GM23338 (cell line): ENCODE results near the gene OR51V1. TPM values are rescaled to one million over a fixed set of nuclear protein-coding genes. Genes with fewer than 3 reads are reported as not detected.

Experiments
- ATAC-seq: fragments of 200-7000 bp; cut with Tn5 transposase; 3 replicates; pipeline ENCODE4 v1.9.1; 2020
- DNase-seq: peaks from one replicate; pipeline ENCODE4 v3.0.0-alpha.2; 2015; ENCODE audit warnings: low spot score
- H2AFZ ChIP-seq: fragments of 200-600 bp; sonication (generic); 2 replicates; pipeline ENCODE4 v1.8.0; 2016; ENCODE audit warnings: antibody characterized with exemption, mild to moderate bottlenecking, moderate library complexity
- H3F3A ChIP-seq: fragments of 200-600 bp; sonication (generic); replicated peaks from 2 replicates; pipeline ENCODE4 v1.8.0; 2017; ENCODE audit warnings: antibody characterized with exemption, mixed run types, low read depth
- H3K27ac ChIP-seq: fragments of 200-600 bp; sonication (generic); 2 replicates; pipeline ENCODE4 v1.6.1; 2016; ENCODE audit warnings: low read depth
- H3K27me3 ChIP-seq: fragments of 200-600 bp; sonication (generic); 2 replicates; pipeline ENCODE4 v1.8.0; 2016; ENCODE audit warnings: mild to moderate bottlenecking, mixed run types, moderate library complexity; ENCODE audit not compliant: insufficient read depth
- H3K36me3 ChIP-seq: fragments of 200-600 bp; sonication (generic); 2 replicates; pipeline ENCODE4 v1.8.0; 2016; ENCODE audit warnings: mild to moderate bottlenecking; ENCODE audit not compliant: insufficient read depth
- H3K4me1 ChIP-seq: fragments of 200-600 bp; sonication (generic); 2 replicates; pipeline ENCODE4 v1.8.0; 2016; ENCODE audit warnings: mild to moderate bottlenecking, moderate library complexity; ENCODE audit not compliant: insufficient read depth
- H3K4me2 ChIP-seq: fragments of 200-600 bp; sonication (generic); 2 replicates; pipeline ENCODE4 v1.7.1; 2017; ENCODE audit warnings: mixed run types
- H3K4me3 ChIP-seq: fragments of 200-600 bp; sonication (generic); 2 replicates; pipeline ENCODE4 v1.6.1; 2016; ENCODE audit warnings: mixed run types
- H3K79me2 ChIP-seq: fragments of 200-600 bp; sonication (generic); replicated peaks from 2 replicates; pipeline ENCODE4 v1.8.0; 2017; ENCODE audit warnings: mild to moderate bottlenecking; ENCODE audit not compliant: insufficient read depth
- H3K9me2 ChIP-seq: fragments of 200-600 bp; sonication (generic); 2 replicates; pipeline ENCODE4 v1.8.0; 2017; ENCODE audit not compliant: insufficient read depth
- H4K20me1 ChIP-seq: fragments of 200-600 bp; sonication (generic); replicated peaks from 2 replicates; pipeline ENCODE4 v1.8.0; 2017; ENCODE audit warnings: mild to moderate bottlenecking; ENCODE audit not compliant: insufficient read depth
- H3K27ac Mint-ChIP-seq: 2 replicates; pipeline ENCODE4 v1.8.0; 2020; ENCODE audit warnings: inconsistent platforms, mild to moderate bottlenecking, moderate library complexity, mixed read lengths
- H3K27me3 Mint-ChIP-seq: 3 replicates; pipeline ENCODE4 v1.8.0; 2022; ENCODE audit warnings: low read depth, mild to moderate bottlenecking, moderate library complexity, mixed read lengths, inconsistent platforms; ENCODE audit not compliant: insufficient read depth, poor library complexity
- H3K36me3 Mint-ChIP-seq: 3 replicates; pipeline ENCODE4 v1.8.0; 2021; ENCODE audit warnings: low read depth, mild to moderate bottlenecking, inconsistent platforms, moderate library complexity, mixed read lengths
- H3K4me1 Mint-ChIP-seq: 3 replicates; pipeline ENCODE4 v1.8.0; 2020; ENCODE audit warnings: mild to moderate bottlenecking, inconsistent platforms, mixed read lengths
- H3K4me3 Mint-ChIP-seq: 3 replicates; pipeline ENCODE4 v1.8.0; 2021; ENCODE audit warnings: moderate library complexity, mild to moderate bottlenecking, inconsistent platforms, mixed read lengths
- H3K9me3 Mint-ChIP-seq: 3 replicates; pipeline ENCODE4 v1.8.0; 2020; ENCODE audit warnings: moderate library complexity, mild to moderate bottlenecking, inconsistent platforms, mixed read lengths
- CREB1 ChIP-seq: fragments of 250-450 bp; sonication (Bioruptor Pico); IDR thresholded peaks from 2 replicates; pipeline ENCODE4 v1.5.0; 2020; ENCODE audit warnings: low read depth, mild to moderate bottlenecking, moderate library complexity
- EZH2 ChIP-seq: fragments of 200-600 bp; sonication (generic); IDR thresholded peaks from one replicate; pipeline ENCODE4 v1.8.0; 2017; ENCODE audit warnings: antibody characterized with exemption, mild to moderate bottlenecking, low read depth; ENCODE audit not compliant: unreplicated experiment
- EZH2phosphoT487 ChIP-seq: fragments of 200-600 bp; sonication (generic); IDR thresholded peaks from one replicate; pipeline ENCODE4 v1.8.1; 2018; ENCODE audit warnings: antibody characterized with exemption; ENCODE audit not compliant: unreplicated experiment
- NANOG ChIP-seq: IDR thresholded peaks from 2 replicates; pipeline ENCODE4 v1.6.1; 2016; ENCODE audit warnings: antibody characterized with exemption, borderline replicate concordance
- POLR2AphosphoS5 ChIP-seq: IDR thresholded peaks from 2 replicates; pipeline ENCODE4 v1.6.1; 2016; ENCODE audit warnings: antibody characterized with exemption, low read depth
- REST ChIP-seq: IDR thresholded peaks from one replicate; pipeline ENCODE4 v1.6.1; 2018; ENCODE audit warnings: antibody characterized with exemption; ENCODE audit not compliant: unreplicated experiment
- STAT1 ChIP-seq: IDR thresholded peaks from one replicate; pipeline ENCODE4 v1.6.1; 2016; ENCODE audit warnings: antibody characterized with exemption; ENCODE audit not compliant: unreplicated experiment
- ZNF114 ChIP-seq: fragments of 250-450 bp; sonication (Bioruptor Pico); IDR thresholded peaks from 2 replicates; pipeline ENCODE4 v1.5.0; 2020; ENCODE audit warnings: mild to moderate bottlenecking, moderate library complexity
- ZNF331 ChIP-seq: fragments of 250-450 bp; sonication (Bioruptor Pico); IDR thresholded peaks from 2 replicates; pipeline ENCODE4 v1.5.0; 2020; ENCODE audit warnings: low read depth, mild to moderate bottlenecking, moderate library complexity
- polyA plus RNA-seq: library from polyadenylated mRNA; unstranded; fragments of >200 nt; fragmentation: Nextera tagmentation; extraction: Ambion mirVana; gene quantifications from 2 replicates; pipeline ENCODE4 v1.2.1, GENCODE V29; 2016
- total RNA-seq: library from RNA; depleted of rRNA; stranded (reverse); fragments of >200 nt; shearing (Covaris generic); gene quantifications from 2 replicates; pipeline ENCODE4 v1.2.3, GENCODE V29; 2014
- TF ChIP-seq, protein P1 (sequence below), 2 experiments: fragments of 200-600 bp in 1 of 2; sonication (generic) in 1 of 2; conservative IDR thresholded peaks; 2 replicates each; pipeline versions ENCODE4 v1.5.1 to v1.6.1; 2016 to 2017; ENCODE audit warnings: antibody characterized with exemption in 2 of 2, low read depth in 2 of 2, mild to moderate bottlenecking in 2 of 2, moderate library complexity in 1 of 2
- TF ChIP-seq, protein P2 (sequence below): IDR thresholded peaks from 2 replicates; pipeline ENCODE4 v1.6.1; 2016; ENCODE audit warnings: antibody characterized with exemption

The OR51V1 gene
- total and polyA plus RNA-seq, 2 experiments from 2014 or later: not detected

DNA sequence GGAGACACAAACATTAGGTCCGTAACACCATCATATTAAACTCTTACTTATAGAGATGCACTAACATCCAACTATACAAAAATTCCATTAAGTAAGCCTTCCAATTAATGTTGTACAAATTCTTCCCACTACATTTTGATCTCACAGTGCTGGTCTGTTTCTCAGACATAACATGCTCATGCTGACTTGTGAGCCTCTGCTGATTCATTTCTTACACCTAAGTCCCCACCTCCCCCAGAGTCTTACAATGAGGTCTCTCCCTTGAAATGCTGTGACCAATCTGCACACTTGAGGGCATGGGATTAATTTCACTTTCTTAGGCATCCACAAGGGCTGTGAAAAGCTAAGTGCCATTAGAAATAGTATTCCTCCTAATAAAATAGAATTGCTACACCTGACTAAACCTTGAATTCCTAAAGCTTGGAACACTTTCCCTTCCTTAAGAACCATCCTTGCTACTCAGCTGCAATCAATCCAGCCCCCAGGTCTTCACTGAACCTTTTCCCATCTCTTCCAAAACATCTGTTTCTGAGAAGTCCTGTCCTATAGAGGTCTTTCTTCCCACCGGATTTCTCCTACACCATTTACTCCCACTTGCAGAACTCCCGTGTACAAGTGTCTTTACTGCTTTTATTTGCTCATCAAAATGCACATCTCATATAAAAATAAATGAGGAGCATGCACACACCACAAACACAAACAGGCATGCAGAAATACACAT is 47.1 kb upstream of the OR51V1 start (continued):
- TF ChIP-seq EZH2 (no peak), EZH2phosphoT487 (no peak), STAT1 (no peak), NANOG (no peak), ZNF331 (no peak)
- TF ChIP-seq, protein P1, sequence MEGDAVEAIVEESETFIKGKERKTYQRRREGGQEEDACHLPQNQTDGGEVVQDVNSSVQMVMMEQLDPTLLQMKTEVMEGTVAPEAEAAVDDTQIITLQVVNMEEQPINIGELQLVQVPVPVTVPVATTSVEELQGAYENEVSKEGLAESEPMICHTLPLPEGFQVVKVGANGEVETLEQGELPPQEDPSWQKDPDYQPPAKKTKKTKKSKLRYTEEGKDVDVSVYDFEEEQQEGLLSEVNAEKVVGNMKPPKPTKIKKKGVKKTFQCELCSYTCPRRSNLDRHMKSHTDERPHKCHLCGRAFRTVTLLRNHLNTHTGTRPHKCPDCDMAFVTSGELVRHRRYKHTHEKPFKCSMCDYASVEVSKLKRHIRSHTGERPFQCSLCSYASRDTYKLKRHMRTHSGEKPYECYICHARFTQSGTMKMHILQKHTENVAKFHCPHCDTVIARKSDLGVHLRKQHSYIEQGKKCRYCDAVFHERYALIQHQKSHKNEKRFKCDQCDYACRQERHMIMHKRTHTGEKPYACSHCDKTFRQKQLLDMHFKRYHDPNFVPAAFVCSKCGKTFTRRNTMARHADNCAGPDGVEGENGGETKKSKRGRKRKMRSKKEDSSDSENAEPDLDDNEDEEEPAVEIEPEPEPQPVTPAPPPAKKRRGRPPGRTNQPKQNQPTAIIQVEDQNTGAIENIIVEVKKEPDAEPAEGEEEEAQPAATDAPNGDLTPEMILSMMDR (conservative IDR thresholded peaks at IDR 0.05; ENCODE audit: low read depth in 2 of 2): no peak
- TF ChIP-seq, protein P2, sequence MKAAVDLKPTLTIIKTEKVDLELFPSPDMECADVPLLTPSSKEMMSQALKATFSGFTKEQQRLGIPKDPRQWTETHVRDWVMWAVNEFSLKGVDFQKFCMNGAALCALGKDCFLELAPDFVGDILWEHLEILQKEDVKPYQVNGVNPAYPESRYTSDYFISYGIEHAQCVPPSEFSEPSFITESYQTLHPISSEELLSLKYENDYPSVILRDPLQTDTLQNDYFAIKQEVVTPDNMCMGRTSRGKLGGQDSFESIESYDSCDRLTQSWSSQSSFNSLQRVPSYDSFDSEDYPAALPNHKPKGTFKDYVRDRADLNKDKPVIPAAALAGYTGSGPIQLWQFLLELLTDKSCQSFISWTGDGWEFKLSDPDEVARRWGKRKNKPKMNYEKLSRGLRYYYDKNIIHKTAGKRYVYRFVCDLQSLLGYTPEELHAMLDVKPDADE: no peak

GRCh38 chr11:5246772-5247471 is 46.4 kb upstream of the OR51V1 start:
- ATAC-seq (no peak), DNase-seq (no peak)
- Mint-ChIP-seq H3K36me3 (no peaks in the 10 kb centered on the region), H3K9me3 (no peaks in the 10 kb centered on the region), H3K4me3 (no peak overlapping the region), H3K27ac (no peak overlapping the region), H3K4me1 (no peaks in the 10 kb centered on the region), H3K27me3 (peaks cover 11% of the 10 kb centered on the region)
- TF ChIP-seq ZNF114 (CRISPR knock-in tag) (no peak), POLR2AphosphoS5 (no peak), CREB1 (no peak), REST (no peak)
- Histone ChIP-seq H4K20me1 (no peaks in the 10 kb centered on the region), H3K79me2 (no peaks in the 10 kb centered on the region), H3K27ac (no peak overlapping the region), H3K4me2 (no peak overlapping the region), H3K4me1 (no peaks in the 10 kb centered on the region), H3F3A (no peaks in the 10 kb centered on the region), H3K4me3 (no peak overlapping the region), H3K36me3 (no peaks in the 10 kb centered on the region), H3K9me2 (0 out of 2 replicates have a peak, but pooled peaks cover 2% of the 10 kb centered on the region), H3K27me3 (no peaks in the 10 kb centered on the region), H2AFZ (peak overlapping the region; percentile 3; the same call in 1 of the 2 replicates)
